Endothelial cell of umbilical vein (primary cell): Measurements from ENCODE around the gene SOCS7. TPM values are rescaled to one million over a fixed set of nuclear protein-coding genes. Genes with fewer than 3 reads are reported as not detected.

ENCODE experiments used
- BruUV-seq: library from RNA; stranded (reverse); fragments of 400-500 nt; replicated peaks from 2 replicates; lab custom pipeline; 2021; lab: Mats Ljungman, UMichigan
- CTCF ChIA-PET: fragments of 300-600, 350-600 bp; sonication (Branson Sonifier 250); formaldehyde crosslinking; loops from one replicate; lab custom pipeline; 2021; ENCODE audit warnings: antibody characterized with exemption, inconsistent platforms; lab: Charles Lee
- POLR2A ChIA-PET: fragments of 300-600, 350-600 bp; sonication (Branson Sonifier 250); formaldehyde crosslinking; loops from one replicate; lab custom pipeline; 2021; ENCODE audit warnings: antibody characterized with exemption, inconsistent platforms; lab: Charles Lee
- DNase-seq: peaks from one replicate; pipeline ENCODE4 v3.0.0-alpha.2; 2011; ENCODE audit warnings: low read depth, low spot score
- FAIRE-seq: peaks from 2 replicates; lab custom pipeline; 2011; peaks lifted over from hg19 to GRCh38; lab: Jason Lieb, UNC
- H2AFZ ChIP-seq: 2 replicates; pipeline ENCODE4 v1.6.0; 2012; ENCODE audit warnings: low read depth, low read length, control low read depth, inconsistent platforms
- H3K27ac ChIP-seq: 2 replicates; pipeline ENCODE4 v1.5.1; 2011; ENCODE audit warnings: low read depth, mild to moderate bottlenecking, control low read depth, low read length, moderate library complexity; ENCODE audit not compliant: insufficient read depth
- H3K27me3 ChIP-seq, 2 experiments: 2 replicates each; pipeline versions ENCODE4 v1.6.0 to v1.6.1; 2011; ENCODE audit warnings: low read length in 2 of 2, mixed read lengths in 1 of 2; ENCODE audit not compliant: control insufficient read depth in 2 of 2, insufficient read depth in 2 of 2
- H3K36me3 ChIP-seq, 2 experiments: 2 replicates in 1 of 2; 3 replicates in 1 of 2; pipeline ENCODE4 v1.5.1; 2011; ENCODE audit warnings: low read length in 2 of 2, mild to moderate bottlenecking in 1 of 2, moderate library complexity in 1 of 2; ENCODE audit not compliant: control insufficient read depth in 2 of 2, insufficient read depth in 2 of 2; ENCODE audit errors: extremely low read depth in 1 of 2
- H3K4me1 ChIP-seq: 3 replicates; pipeline ENCODE4 v1.5.1; 2011; ENCODE audit warnings: mild to moderate bottlenecking, low read length; ENCODE audit not compliant: control insufficient read depth, insufficient read depth; ENCODE audit errors: extremely low read depth
- H3K4me2 ChIP-seq: 2 replicates; pipeline ENCODE4 v1.6.1; 2011; ENCODE audit warnings: low read length, control low read depth, mixed read lengths; ENCODE audit not compliant: insufficient read depth
- H3K4me3 ChIP-seq, 3 experiments: fragments of 200-600 bp in 1 of 3; sonication (generic), shearing (Covaris generic) in 1 of 3; replicated peaks in 1 of 3; 2 replicates each; pipeline ENCODE4 v1.5.1; 2011 to 2016; ENCODE audit warnings: control low read depth in 3 of 3, low read length in 3 of 3, mild to moderate bottlenecking in 2 of 3, inconsistent platforms in 1 of 3, low read depth in 1 of 3, moderate library complexity in 1 of 3; ENCODE audit not compliant: insufficient read depth in 1 of 3
- H3K79me2 ChIP-seq: 2 replicates; pipeline ENCODE4 v1.6.0; 2012; ENCODE audit warnings: low read length, inconsistent platforms; ENCODE audit not compliant: control insufficient read depth, insufficient read depth
- H3K9ac ChIP-seq: replicated peaks from 2 replicates; pipeline ENCODE3; 2011; ENCODE audit warnings: low read length, control low read depth; ENCODE audit not compliant: insufficient read depth; ENCODE audit errors: extremely low read depth
- H3K9me1 ChIP-seq: replicated peaks from 3 replicates; pipeline ENCODE4 v1.6.0; 2011; ENCODE audit warnings: mild to moderate bottlenecking, low read length; ENCODE audit not compliant: control insufficient read depth, insufficient read depth; ENCODE audit errors: extremely low read depth
- H3K9me3 ChIP-seq: replicated peaks from 2 replicates; pipeline ENCODE4 v1.5.1; 2012; ENCODE audit warnings: low read length, inconsistent platforms; ENCODE audit not compliant: control insufficient read depth, insufficient read depth
- H4K20me1 ChIP-seq: replicated peaks from 2 replicates; pipeline ENCODE3; 2011; ENCODE audit warnings: mild to moderate bottlenecking, low read length; ENCODE audit not compliant: control insufficient read depth, insufficient read depth; ENCODE audit errors: extremely low read depth
- EZH2 ChIP-seq: IDR thresholded peaks from 2 replicates; pipeline ENCODE4 v1.6.1; 2012; ENCODE audit warnings: borderline replicate concordance, low read depth, mild to moderate bottlenecking, moderate library complexity, low read length, inconsistent platforms; ENCODE audit not compliant: severe bottlenecking
- FOS ChIP-seq: IDR thresholded peaks from 2 replicates; pipeline ENCODE4 v1.6.1; 2011; ENCODE audit warnings: mild to moderate bottlenecking, low read length, moderate library complexity, borderline replicate concordance; ENCODE audit not compliant: insufficient read depth
- GATA2 ChIP-seq: IDR thresholded peaks from 2 replicates; pipeline ENCODE4 v1.7.0; 2011; ENCODE audit warnings: low read depth, mild to moderate bottlenecking, moderate library complexity, mixed read lengths, low read length; ENCODE audit not compliant: insufficient read length, insufficient read depth
- JUN ChIP-seq: IDR thresholded peaks from 2 replicates; pipeline ENCODE4 v1.6.1; 2011; ENCODE audit warnings: borderline replicate concordance, low read depth; ENCODE audit not compliant: insufficient read length, insufficient read depth
- MYC ChIP-seq: IDR thresholded peaks from one replicate; pipeline ENCODE4 v1.6.1; 2011; ENCODE audit warnings: mild to moderate bottlenecking, low read depth, low read length
- POLR2A ChIP-seq: IDR thresholded peaks from 2 replicates; pipeline ENCODE4 v1.6.1; 2012; ENCODE audit warnings: low read depth, mild to moderate bottlenecking, control low read depth, low read length
- POLR2AphosphoS5 ChIP-seq: IDR thresholded peaks from 2 replicates; pipeline ENCODE4 v1.6.1; 2012; ENCODE audit warnings: low read depth, mild to moderate bottlenecking, control low read depth, low read length, moderate library complexity; ENCODE audit not compliant: insufficient read depth
- dilution Hi-C: fragments of 300-500 bp; cut with MboI; formaldehyde crosslinking; loops from one replicate; pipeline ENCODE4 v1.15.0; 2019; ENCODE audit warnings: low sequenced_read_pairs; ENCODE audit not compliant: extremely low pct_ligation_motif_present
- intact Hi-C: fragments of 100-400 bp; cut with micrococcal nuclease; formaldehyde crosslinking; loops from one replicate; pipeline ENCODE4 v1.10.0; 2022
- polyA plus RNA-seq, 4 experiments: library from polyadenylated mRNA; depleted of rRNA in 3 of 4; stranded (reverse) in 3 of 4; unstranded in 1 of 4; fragments of >200 nt; gene quantifications; 2 replicates each; pipeline versions ENCODE4 v1.2.1 to v1.2.3, GENCODE V29; 2011 to 2012; ENCODE audit warnings: missing spikeins in 1 of 4
- total RNA-seq: library from RNA; stranded (reverse); gene quantifications from 2 replicates; pipeline ENCODE4 v1.2.3, GENCODE V29; 2021
- TF ChIP-seq, protein P1 (sequence below), 2 donors: IDR thresholded peaks; 1 replicate in 1 of 2; 2 replicates in 1 of 2; pipeline ENCODE4 v1.5.1; 2011; ENCODE audit warnings: low read length in 2 of 2, mild to moderate bottlenecking in 2 of 2, moderate library complexity in 2 of 2, control low read depth in 1 of 2, inconsistent platforms in 1 of 2, low read depth in 1 of 2; ENCODE audit not compliant: insufficient read depth in 1 of 2; ENCODE audit errors: extremely low read depth in 1 of 2
- TF ChIP-seq, protein P2 (sequence below): IDR thresholded peaks from 2 replicates; pipeline ENCODE4 v1.6.1; 2011; ENCODE audit not compliant: insufficient read depth, insufficient read length

SOCS7 gene
- total and polyA plus RNA-seq, 2 donors (not counting 3 experiments of a cell fraction or from before 2014, with no cell fraction given): 5.9 to 10.4 TPM

DNA sequence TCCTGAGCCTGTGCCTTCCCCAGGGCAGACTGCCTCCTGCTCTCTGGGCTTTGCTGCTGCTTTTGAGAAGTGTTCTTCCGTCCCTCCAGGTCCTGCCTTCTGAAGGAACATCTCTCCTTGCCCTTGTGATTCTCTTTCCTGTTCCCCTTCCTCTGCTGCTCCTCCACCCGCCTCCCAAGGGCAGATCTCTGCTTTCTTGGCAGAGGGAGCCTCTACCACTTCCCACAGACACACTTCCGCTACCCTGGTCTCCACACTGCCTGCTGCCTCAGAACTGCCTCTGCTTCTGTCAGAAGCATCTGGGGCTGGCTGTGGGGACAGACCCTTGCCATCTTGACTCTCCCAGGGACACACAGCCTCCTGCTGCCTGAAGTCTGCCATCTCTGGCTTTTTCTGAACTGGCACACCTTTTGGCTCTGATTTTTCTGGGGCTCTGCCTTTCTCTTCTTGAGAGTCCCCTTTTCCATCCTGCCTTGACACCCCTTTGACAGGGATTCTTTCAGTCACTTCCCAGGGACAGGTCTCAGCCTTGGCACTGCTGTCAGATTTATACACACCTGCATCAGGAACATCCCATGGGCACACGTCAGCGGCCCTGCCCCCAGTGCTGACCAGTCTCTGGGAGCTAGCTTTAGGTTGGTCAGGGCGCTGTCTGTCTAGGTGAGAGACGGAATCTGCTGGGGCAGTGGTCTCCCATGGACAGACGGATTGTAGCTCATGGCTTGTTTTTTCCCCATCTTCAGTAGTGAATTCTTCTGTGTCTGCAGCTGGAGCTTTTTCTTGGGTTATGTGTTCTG lies 24.4 kb upstream of the SOCS7 start:
- H3K27me3 ChIP-seq: peaks cover 0 to 3% of the 10 kb centered on the region in 2 experiments
- H3K9me1 ChIP-seq: no peaks in the 10 kb centered on the region
- dilution Hi-C loops (no loop called here), intact Hi-C loops (no loop called here)
- peaks cover 0 to 2% of the 10 kb centered on the region in 2 experiments for H3K36me3 ChIP-seq
- no peak overlapping the region for H3K4me2 ChIP-seq
- no peaks in the 10 kb centered on the region for H4K20me1 ChIP-seq
- H3K4me1 ChIP-seq: peaks cover 5% of the 10 kb centered on the region
- no peaks in the 10 kb centered on the region for H3K79me2 ChIP-seq
- H3K9me3 ChIP-seq: no peaks in the 10 kb centered on the region
- POLR2A ChIA-PET: no interaction called here
- CTCF ChIA-PET: interaction anchor here (0.5 to 4.1 kb wide), 5 partner anchors 8 to 87 kb away, joined by 3 to 21 read pairs (median 3); no protein-coding TSS in a partner anchor
- no peak overlapping the region for H2AFZ ChIP-seq
- TF ChIP-seq, protein P1, sequence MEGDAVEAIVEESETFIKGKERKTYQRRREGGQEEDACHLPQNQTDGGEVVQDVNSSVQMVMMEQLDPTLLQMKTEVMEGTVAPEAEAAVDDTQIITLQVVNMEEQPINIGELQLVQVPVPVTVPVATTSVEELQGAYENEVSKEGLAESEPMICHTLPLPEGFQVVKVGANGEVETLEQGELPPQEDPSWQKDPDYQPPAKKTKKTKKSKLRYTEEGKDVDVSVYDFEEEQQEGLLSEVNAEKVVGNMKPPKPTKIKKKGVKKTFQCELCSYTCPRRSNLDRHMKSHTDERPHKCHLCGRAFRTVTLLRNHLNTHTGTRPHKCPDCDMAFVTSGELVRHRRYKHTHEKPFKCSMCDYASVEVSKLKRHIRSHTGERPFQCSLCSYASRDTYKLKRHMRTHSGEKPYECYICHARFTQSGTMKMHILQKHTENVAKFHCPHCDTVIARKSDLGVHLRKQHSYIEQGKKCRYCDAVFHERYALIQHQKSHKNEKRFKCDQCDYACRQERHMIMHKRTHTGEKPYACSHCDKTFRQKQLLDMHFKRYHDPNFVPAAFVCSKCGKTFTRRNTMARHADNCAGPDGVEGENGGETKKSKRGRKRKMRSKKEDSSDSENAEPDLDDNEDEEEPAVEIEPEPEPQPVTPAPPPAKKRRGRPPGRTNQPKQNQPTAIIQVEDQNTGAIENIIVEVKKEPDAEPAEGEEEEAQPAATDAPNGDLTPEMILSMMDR (IDR thresholded peaks at IDR 0.05; ENCODE audit: extremely low read depth in 1 of 2, insufficient read depth in 1 of 2, low read depth in 1 of 2, low read length in 2 of 2): no peak
- TF ChIP-seq JUN (no peak), POLR2A (no peak), GATA2 (no peak), EZH2 (no peak), FOS (no peak), MYC (no peak), POLR2AphosphoS5 (no peak)
- TF ChIP-seq, protein P2, sequence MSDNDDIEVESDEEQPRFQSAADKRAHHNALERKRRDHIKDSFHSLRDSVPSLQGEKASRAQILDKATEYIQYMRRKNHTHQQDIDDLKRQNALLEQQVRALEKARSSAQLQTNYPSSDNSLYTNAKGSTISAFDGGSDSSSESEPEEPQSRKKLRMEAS: no peak
- no peak for FAIRE-seq
- H3K27ac ChIP-seq: no peak overlapping the region
- no peak overlapping the region for H3K4me3 ChIP-seq
- no TSS peak for BruUV-seq
- DNase-seq: no peak
- no peak overlapping the region for H3K9ac ChIP-seq
